Nephron (organoid): ENCODE data around the gene ZNF419.
"Not testable (repeated sequence)": the region's sequence is repeated elsewhere in the genome, so short reads cannot be mapped to it uniquely, and the experiment has no call there.

Experiments used
- H3K27ac Mint-ChIP-seq, 3 experiments: 2 replicates each; pipeline ENCODE4 v1.8.0; 2020; ENCODE audit warnings: mixed read lengths in 3 of 3, mild to moderate bottlenecking in 2 of 3, moderate library complexity in 1 of 3
- H3K27me3 Mint-ChIP-seq: 2 replicates; pipeline ENCODE4 v1.8.0; 2021; ENCODE audit warnings: low read depth, mild to moderate bottlenecking, moderate library complexity, mixed read lengths
- H3K36me3 Mint-ChIP-seq: 2 replicates; pipeline ENCODE4 v1.8.0; 2020; ENCODE audit warnings: low read depth, mixed read lengths
- H3K4me1 Mint-ChIP-seq: 2 replicates; pipeline ENCODE4 v1.8.0; 2020; ENCODE audit warnings: mixed read lengths
- H3K4me3 Mint-ChIP-seq, 3 experiments: 2 replicates each; pipeline ENCODE4 v1.8.0; 2020; ENCODE audit warnings: mild to moderate bottlenecking in 3 of 3, mixed read lengths in 3 of 3, moderate library complexity in 2 of 3
- H3K9me3 Mint-ChIP-seq: 2 replicates; pipeline ENCODE4 v1.8.0; 2020; ENCODE audit warnings: mixed read lengths
- CTCF ChIP-seq, 3 experiments: fragments of 200-600 bp; sonication (generic); IDR thresholded peaks; one replicate each; pipeline ENCODE4 v1.5.0; 2021; ENCODE audit warnings: antibody characterized with exemption in 3 of 3; ENCODE audit not compliant: unreplicated experiment in 3 of 3

ZNF419 gene

GRCh38 chr19:57506163-57506562, 18.6 kb downstream of the ZNF419 start:
- TF ChIP-seq CTCF (IDR thresholded peaks at IDR 0.05; ENCODE audit: unreplicated experiment in 3 of 3): no peak
- H3K4me1 Mint-ChIP-seq: peaks cover under 1% of the 10 kb centered on the region
- peaks cover 93% of the 10 kb centered on the region for H3K36me3 Mint-ChIP-seq
- no peaks in the 10 kb centered on the region for H3K27me3 Mint-ChIP-seq
- no peak overlapping the region for H3K4me3 Mint-ChIP-seq
- peaks cover 72% of the 10 kb centered on the region for H3K9me3 Mint-ChIP-seq
- H3K27ac Mint-ChIP-seq: no peak overlapping the region

GRCh38 chr19:57511484-57511883, 23.9 kb downstream of the ZNF419 start:
- H3K36me3 Mint-ChIP-seq: peaks cover 87% of the 10 kb centered on the region
- H3K4me1 Mint-ChIP-seq: no peaks in the 10 kb centered on the region
- no peak overlapping the region for H3K4me3 Mint-ChIP-seq
- peaks cover 72% of the 10 kb centered on the region for H3K9me3 Mint-ChIP-seq
- no peak overlapping the region for H3K27ac Mint-ChIP-seq
- TF ChIP-seq CTCF (IDR thresholded peaks at IDR 0.05; ENCODE audit: unreplicated experiment in 3 of 3): no peak
- H3K27me3 Mint-ChIP-seq: peaks cover 4% of the 10 kb centered on the region

- Mint-ChIP-seq H3K4me1 (no peaks in the 10 kb centered on the region), H3K27ac (no peak overlapping the region), H3K36me3 (peaks cover 81% of the 10 kb centered on the region), H3K9me3 (peaks cover 69% of the 10 kb centered on the region), H3K27me3 (peaks cover 4% of the 10 kb centered on the region), H3K4me3 (no peak overlapping the region)
- no peak for TF ChIP-seq CTCF (IDR thresholded peaks at IDR 0.05; ENCODE audit: unreplicated experiment in 3 of 3)
Observed at GRCh38 chr19:57512845-57513244, 25.3 kb downstream of the ZNF419 start.

- no peak overlapping the region for H3K4me3 Mint-ChIP-seq
Observed at GRCh38 chr19:57515255-57515654, 27.7 kb downstream of the ZNF419 start.

GRCh38 chr19:57518021-57518420, 30.5 kb downstream of the ZNF419 start:
- H3K27ac Mint-ChIP-seq, H3K4me3 Mint-ChIP-seq, H3K4me1 Mint-ChIP-seq, H3K27me3 Mint-ChIP-seq: not testable (repeated sequence)
- H3K36me3 Mint-ChIP-seq: peaks cover 44% of the 10 kb centered on the region
- peaks cover 52% of the 10 kb centered on the region for H3K9me3 Mint-ChIP-seq

More at GRCh38 chr19:57515255-57515654, 27.7 kb downstream of the ZNF419 start:
- no peaks in the 10 kb centered on the region for H3K4me1 Mint-ChIP-seq
- H3K9me3 Mint-ChIP-seq: peaks cover 60% of the 10 kb centered on the region
- H3K27ac Mint-ChIP-seq: no peak overlapping the region
- peaks cover 61% of the 10 kb centered on the region for H3K36me3 Mint-ChIP-seq
- no peak for TF ChIP-seq CTCF (IDR thresholded peaks at IDR 0.05; ENCODE audit: unreplicated experiment in 3 of 3)
- H3K27me3 Mint-ChIP-seq: peaks cover 4% of the 10 kb centered on the region

GRCh38 chr19:57527136-57527881, 39.8 kb downstream of the ZNF419 start, which contains the start of gene ZNF549:
ZNF549 (plus strand) TSS chr19:57527356; CDS start chr19:57527574, 218 bp downstream.
- Mint-ChIP-seq H3K4me1 (peaks cover 17% of the 10 kb centered on the region), H3K36me3 (peaks cover 51% of the 10 kb centered on the region), H3K9me3 (peaks cover 62% of the 10 kb centered on the region), H3K27me3 (no peaks in the 10 kb centered on the region), H3K27ac (peak within 1 kb of the TSS; percentile 50 to 85 (median 82)), H3K4me3 (peak within 1 kb of the TSS; percentile 93 to 100 (median 99))
- no peak for TF ChIP-seq CTCF (IDR thresholded peaks at IDR 0.05; ENCODE audit: unreplicated experiment in 3 of 3)
